GM12872 (cell line): ENCODE results near the gene FABP1.

Experiments
- TF ChIP-seq, protein P1 (sequence below): IDR thresholded peaks from 3 replicates; pipeline ENCODE4 v1.5.1; 2011; ENCODE audit warnings: low read depth, mild to moderate bottlenecking, low read length, moderate library complexity; ENCODE audit not compliant: insufficient read depth

The FABP1 gene

GRCh38 chr2:88074854-88075292 is 53.0 kb downstream of the FABP1 start:
- TF ChIP-seq, protein P1, sequence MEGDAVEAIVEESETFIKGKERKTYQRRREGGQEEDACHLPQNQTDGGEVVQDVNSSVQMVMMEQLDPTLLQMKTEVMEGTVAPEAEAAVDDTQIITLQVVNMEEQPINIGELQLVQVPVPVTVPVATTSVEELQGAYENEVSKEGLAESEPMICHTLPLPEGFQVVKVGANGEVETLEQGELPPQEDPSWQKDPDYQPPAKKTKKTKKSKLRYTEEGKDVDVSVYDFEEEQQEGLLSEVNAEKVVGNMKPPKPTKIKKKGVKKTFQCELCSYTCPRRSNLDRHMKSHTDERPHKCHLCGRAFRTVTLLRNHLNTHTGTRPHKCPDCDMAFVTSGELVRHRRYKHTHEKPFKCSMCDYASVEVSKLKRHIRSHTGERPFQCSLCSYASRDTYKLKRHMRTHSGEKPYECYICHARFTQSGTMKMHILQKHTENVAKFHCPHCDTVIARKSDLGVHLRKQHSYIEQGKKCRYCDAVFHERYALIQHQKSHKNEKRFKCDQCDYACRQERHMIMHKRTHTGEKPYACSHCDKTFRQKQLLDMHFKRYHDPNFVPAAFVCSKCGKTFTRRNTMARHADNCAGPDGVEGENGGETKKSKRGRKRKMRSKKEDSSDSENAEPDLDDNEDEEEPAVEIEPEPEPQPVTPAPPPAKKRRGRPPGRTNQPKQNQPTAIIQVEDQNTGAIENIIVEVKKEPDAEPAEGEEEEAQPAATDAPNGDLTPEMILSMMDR, result no peak

DNA sequence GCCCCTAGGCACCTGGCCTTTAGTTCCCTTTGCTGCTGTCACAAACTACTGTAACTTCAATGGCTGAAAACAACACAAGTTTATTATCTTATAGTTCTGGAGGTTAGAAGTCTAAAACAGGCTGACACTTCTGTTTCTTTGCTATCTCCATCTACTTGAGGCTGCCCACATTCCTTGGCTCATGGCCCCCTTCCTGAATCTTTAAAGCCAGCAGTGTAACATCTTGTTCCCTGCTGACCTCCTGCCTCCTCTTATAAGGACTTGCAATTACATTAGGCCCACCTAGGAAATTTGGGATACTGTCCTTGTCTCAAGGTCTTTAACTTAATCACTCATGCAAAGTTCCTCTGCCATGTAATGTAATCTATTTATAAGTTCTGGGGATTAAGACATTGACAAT is 53.7 kb downstream of the FABP1 start:
- TF ChIP-seq, protein P1, result no peak
